GF-D8 (cell line): ENCODE data around the gene KLF15.
"Not testable (repeated sequence)": the region's sequence is repeated elsewhere in the genome, so short reads cannot be mapped to it uniquely, and the experiment has no call there.

ENCODE experiments used
- DNase-seq: peaks from one replicate; lab custom pipeline; 2025; lab: John Stamatoyannopoulos, UW

KLF15 gene

GRCh38 chr3:126345641-126346460 lies 11.4 kb downstream of the KLF15 start:
- DNase-seq: no peak

GRCh38 chr3:126345231-126345630 lies 12.0 kb downstream of the KLF15 start:
- no peak for DNase-seq

GRCh38 chr3:126344380-126345041 lies 12.7 kb downstream of the KLF15 start:
- no peak for DNase-seq

- no peak for DNase-seq
Observed at GRCh38 chr3:126343649-126344035, 13.6 kb downstream of the KLF15 start.

GRCh38 chr3:126342991-126343648 lies 14.1 kb downstream of the KLF15 start:
- DNase-seq: no peak

- DNase-seq: no peak
Observed at GRCh38 chr3:126342211-126342610, 15.0 kb downstream of the KLF15 start.

GRCh38 chr3:126341755-126342150 lies 15.5 kb downstream of the KLF15 start:
- no peak for DNase-seq

- DNase-seq: no peak
Observed at GRCh38 chr3:126340943-126341754, 16.1 kb downstream of the KLF15 start.

- DNase-seq: no peak
Observed at GRCh38 chr3:126340596-126340942, 16.6 kb downstream of the KLF15 start.

GRCh38 chr3:126340081-126340511 lies 17.1 kb downstream of the KLF15 start:
- no peak for DNase-seq

GRCh38 chr3:126339466-126339865 lies 17.7 kb downstream of the KLF15 start:
- no peak for DNase-seq

- no peak for DNase-seq
Observed at GRCh38 chr3:126338790-126339288, 18.4 kb downstream of the KLF15 start.

- no peak for DNase-seq
Observed at GRCh38 chr3:126337980-126338651, 19.1 kb downstream of the KLF15 start.

- DNase-seq: not testable (repeated sequence)
Observed at GRCh38 chr3:126331812-126332336, 25.3 kb downstream of the KLF15 start.

GRCh38 chr3:126329927-126330725 lies 27.1 kb downstream of the KLF15 start:
- no peak for DNase-seq

- DNase-seq: no peak
Observed at GRCh38 chr3:126326629-126327028, 30.6 kb downstream of the KLF15 start.

GRCh38 chr3:126322181-126322967 lies 34.8 kb downstream of the KLF15 start:
- no peak for DNase-seq

- no peak for DNase-seq
Observed at GRCh38 chr3:126321490-126321889, 35.7 kb downstream of the KLF15 start.

- no peak for DNase-seq
Observed at GRCh38 chr3:126320517-126321293, 36.5 kb downstream of the KLF15 start.
